Large intestine (tissue), 3 donors: ENCODE data around the gene LMF1. TPM values are rescaled to one million over a fixed set of nuclear protein-coding genes. Genes with fewer than 3 reads are reported as not detected.

Experiments used
- DNase-seq, 2 donors: peaks; one replicate each; pipeline versions ENCODE4 v3.0.0 to v3.0.0-alpha.2; 2013
- H3K27ac ChIP-seq: one replicate; pipeline ENCODE4 v1.5.1; 2013; ENCODE audit warnings: low read length
- H3K27me3 ChIP-seq: 2 replicates; pipeline ENCODE4 v1.6.1; 2013; ENCODE audit warnings: low read length; ENCODE audit not compliant: control insufficient read depth, insufficient read depth
- H3K36me3 ChIP-seq: 2 replicates; pipeline ENCODE4 v1.6.1; 2013; ENCODE audit warnings: low read length; ENCODE audit not compliant: control insufficient read depth, insufficient read depth
- H3K4me1 ChIP-seq: one replicate; pipeline ENCODE4 v1.6.1; 2013; ENCODE audit warnings: low read length; ENCODE audit not compliant: control insufficient read depth, insufficient read depth
- H3K4me3 ChIP-seq: one replicate; pipeline ENCODE4 v1.5.1; 2013; ENCODE audit warnings: low read length
- H3K9me3 ChIP-seq: one replicate; pipeline ENCODE4 v1.6.1; 2013; ENCODE audit warnings: mild to moderate bottlenecking, low read depth, low read length, moderate library complexity; ENCODE audit not compliant: control insufficient read depth
- WGBS: methylation state at CpG from one replicate; pipeline ENCODE4 v1.1.5; 2013; ENCODE audit warnings: low lambda C conversion rate; ENCODE audit not compliant: insufficient coverage; 5-methylcytosine and 5-hydroxymethylcytosine counted together
- polyA plus RNA-seq: library from polyadenylated mRNA; unstranded; fragments of 120-200 nt; gene quantifications from one replicate; pipeline ENCODE4 v1.2.1, GENCODE V29; 2013

The LMF1 gene
- polyA plus RNA-seq, 1 donor, result 17.2 TPM

DNA sequence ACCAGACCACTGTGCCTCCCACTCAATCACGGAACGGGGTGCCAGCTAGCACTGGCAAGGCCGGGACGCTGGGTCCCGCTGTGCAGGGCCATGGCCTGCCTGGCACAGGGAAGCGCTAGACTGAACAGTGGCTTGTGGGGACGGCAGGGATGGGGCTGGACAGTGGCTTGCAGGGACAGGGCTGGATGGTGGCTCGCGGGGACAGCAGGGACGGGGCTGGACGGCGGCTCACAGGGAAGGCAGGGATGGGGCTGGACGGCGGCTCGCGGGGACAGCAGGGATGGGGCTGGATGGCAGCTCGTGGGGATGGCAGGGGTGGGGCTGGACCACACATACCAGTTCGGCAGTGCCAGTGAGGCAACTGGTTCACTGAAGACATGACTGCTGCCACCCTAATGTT is 32.6 kb downstream of the LMF1 start:
- WGBS, result no CpG with 5 or more reads among the region's 18 CpGs
- H3K9me3 ChIP-seq, result peaks cover 12% of the 10 kb centered on the region
- H3K27me3 ChIP-seq, result no peaks in the 10 kb centered on the region
- DNase-seq, result no peak
- no peak overlapping the region for H3K4me3 ChIP-seq
- H3K4me1 ChIP-seq, result no peaks in the 10 kb centered on the region
- H3K36me3 ChIP-seq, result peaks cover 11% of the 10 kb centered on the region
- H3K27ac ChIP-seq, result no peak overlapping the region

DNA sequence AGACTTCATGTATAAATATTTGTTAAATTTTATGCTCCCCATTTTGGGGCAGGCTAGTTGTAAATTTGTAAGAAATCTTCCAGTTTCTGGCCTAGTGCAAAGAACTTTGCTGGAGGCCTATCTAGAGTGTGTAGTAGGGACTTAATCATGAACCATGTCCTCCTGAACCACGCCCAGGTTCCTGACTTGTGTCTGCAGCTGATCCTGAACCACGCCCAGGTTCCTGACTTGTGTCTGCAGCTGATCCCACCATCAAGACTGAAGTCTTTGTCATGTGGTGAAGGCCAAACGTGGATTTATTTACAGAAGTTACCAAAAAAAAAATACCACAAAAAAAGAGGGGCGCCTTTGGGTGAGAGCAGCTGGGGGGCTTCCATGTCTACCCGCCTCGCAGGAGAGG is 33.1 kb downstream of the LMF1 start:
- WGBS, result no CpG with 5 or more reads among the region's 6 CpGs
- DNase-seq, result no peak
- Histone ChIP-seq H3K9me3 (peaks cover 12% of the 10 kb centered on the region), H3K4me3 (no peak overlapping the region), H3K4me1 (no peaks in the 10 kb centered on the region), H3K36me3 (peaks cover 11% of the 10 kb centered on the region), H3K27ac (no peak overlapping the region), H3K27me3 (no peaks in the 10 kb centered on the region)

- H3K36me3 ChIP-seq, result peaks cover 11% of the 10 kb centered on the region
- H3K27ac ChIP-seq, result no peak overlapping the region
- H3K27me3 ChIP-seq, result no peaks in the 10 kb centered on the region
- no peak overlapping the region for H3K4me3 ChIP-seq
- DNase-seq, result no peak
- WGBS, result no CpG with 5 or more reads among the region's 8 CpGs
- no peaks in the 10 kb centered on the region for H3K4me1 ChIP-seq
- peaks cover 12% of the 10 kb centered on the region for H3K9me3 ChIP-seq
These were observed 33.5 kb downstream of the LMF1 start for GRCh38 chr16:937311-937710.

- H3K27ac ChIP-seq, result no peak overlapping the region
- WGBS, result 60% methylated on average over 1 of the region's 11 CpGs
- no peaks in the 10 kb centered on the region for H3K27me3 ChIP-seq
- no peak overlapping the region for H3K4me3 ChIP-seq
- H3K9me3 ChIP-seq, result peaks cover 12% of the 10 kb centered on the region
- H3K4me1 ChIP-seq, result no peaks in the 10 kb centered on the region
- no peak for DNase-seq
- peaks cover 15% of the 10 kb centered on the region for H3K36me3 ChIP-seq
These were observed 35.1 kb downstream of the LMF1 start for GRCh38 chr16:935684-936083.

- no peak overlapping the region for H3K4me3 ChIP-seq
- no peak overlapping the region for H3K27ac ChIP-seq
- H3K9me3 ChIP-seq, result peaks cover 6% of the 10 kb centered on the region
- no peaks in the 10 kb centered on the region for H3K4me1 ChIP-seq
- H3K27me3 ChIP-seq, result no peaks in the 10 kb centered on the region
- 100% methylated on average over 4 of the region's 10 CpGs for WGBS
- no peak for DNase-seq
- H3K36me3 ChIP-seq, result peaks cover 19% of the 10 kb centered on the region
These were observed 36.6 kb downstream of the LMF1 start for GRCh38 chr16:934178-934577.

DNA sequence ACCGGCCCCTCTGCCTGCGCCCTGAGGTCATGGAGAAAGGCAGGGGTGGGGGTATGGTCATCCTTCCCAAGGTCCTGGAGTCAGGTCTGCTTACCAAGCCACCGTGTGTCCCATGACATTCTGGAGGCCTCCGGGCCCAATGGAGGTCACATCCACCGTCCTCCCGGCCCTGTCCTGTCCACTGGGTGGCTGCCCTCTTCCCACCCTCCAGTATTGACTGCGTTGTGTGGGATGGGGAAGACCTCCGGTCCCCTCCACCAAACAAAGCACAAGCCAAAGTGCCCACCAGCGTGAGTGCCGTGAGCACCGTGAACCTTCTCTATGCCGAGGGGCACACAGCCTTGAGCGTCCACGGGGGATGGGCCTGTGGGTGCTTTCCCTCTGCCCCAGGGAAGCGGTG is 37.2 kb downstream of the LMF1 start:
- DNase-seq, result no peak
- H3K9me3 ChIP-seq, result peaks cover 3% of the 10 kb centered on the region
- H3K4me3 ChIP-seq, result no peak overlapping the region
- no peaks in the 10 kb centered on the region for H3K27me3 ChIP-seq
- peaks cover 19% of the 10 kb centered on the region for H3K36me3 ChIP-seq
- WGBS, result no CpG with 5 or more reads among the region's 15 CpGs
- H3K27ac ChIP-seq, result no peak overlapping the region
- H3K4me1 ChIP-seq, result no peaks in the 10 kb centered on the region

DNA sequence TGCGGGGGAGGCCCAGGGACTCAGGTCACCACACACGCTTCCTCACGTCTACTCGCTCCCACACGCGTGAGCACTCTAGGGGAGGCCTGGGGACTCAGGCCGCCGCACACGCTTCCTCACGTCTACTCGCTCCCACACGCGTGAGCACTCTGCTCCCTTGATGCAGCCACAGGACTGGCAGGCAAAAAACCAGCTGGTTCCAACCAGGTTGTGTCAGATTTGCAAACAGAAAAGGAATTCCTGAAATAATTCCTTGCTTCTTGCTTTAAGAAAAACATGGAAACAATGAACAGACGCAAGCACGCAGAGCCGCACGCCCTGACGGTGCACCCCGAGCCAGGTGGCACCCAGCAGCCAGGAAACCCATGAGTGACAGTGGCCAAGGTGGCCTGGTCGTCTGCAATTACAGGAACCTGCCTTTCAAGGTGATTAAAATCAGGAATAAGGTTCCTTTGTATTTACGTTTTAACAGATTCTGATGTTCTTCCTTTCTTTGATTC is 37.9 kb downstream of the LMF1 start:
- 0% methylated on average over 1 of the region's 21 CpGs for WGBS
- no peak overlapping the region for H3K27ac ChIP-seq
- H3K27me3 ChIP-seq, result no peaks in the 10 kb centered on the region
- H3K4me3 ChIP-seq, result no peak overlapping the region
- H3K4me1 ChIP-seq, result no peaks in the 10 kb centered on the region
- peaks cover 2% of the 10 kb centered on the region for H3K9me3 ChIP-seq
- DNase-seq, result no peak
- peaks cover 19% of the 10 kb centered on the region for H3K36me3 ChIP-seq

DNA sequence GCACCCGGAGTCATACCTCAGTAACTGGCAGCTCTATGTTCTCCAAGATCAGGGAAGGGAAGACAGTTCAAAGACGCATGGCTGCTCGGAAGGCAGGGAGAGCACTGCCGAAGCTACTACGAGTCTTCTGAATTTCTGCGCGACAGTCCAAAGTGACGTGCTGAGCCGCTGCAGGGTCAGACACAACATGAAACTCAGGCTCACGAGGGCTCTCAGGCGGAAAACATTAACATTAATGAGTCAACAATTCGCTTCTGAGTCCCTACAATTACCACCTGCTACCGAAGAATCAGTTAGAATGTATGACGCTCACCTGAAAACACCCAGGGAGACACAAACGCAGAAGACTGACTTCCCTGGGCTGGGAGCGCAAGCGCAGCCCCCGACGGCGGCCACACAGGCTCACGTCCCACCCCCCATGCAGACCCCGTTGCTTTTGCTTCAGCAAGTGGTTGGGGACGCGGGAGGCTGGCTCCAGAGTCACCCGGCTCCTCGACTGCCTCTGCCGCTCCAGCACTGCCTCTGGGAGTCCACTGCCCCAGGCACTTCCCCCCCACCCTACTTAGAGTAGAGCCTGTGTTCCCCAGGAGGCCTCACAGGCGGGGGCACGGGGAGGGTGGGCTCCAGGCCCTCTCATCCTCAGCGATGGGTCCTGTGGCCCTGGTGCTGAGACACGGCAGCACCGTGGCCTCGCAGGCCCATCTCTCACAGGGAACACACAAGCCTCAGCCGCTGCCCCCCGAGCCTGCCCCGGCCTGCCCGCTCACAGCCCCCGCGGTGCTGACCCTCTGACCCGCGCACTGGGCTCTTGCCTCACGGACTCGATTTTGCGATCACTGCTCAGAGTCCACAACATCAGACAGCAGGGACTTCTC is 38.9 kb downstream of the LMF1 start:
- H3K4me3 ChIP-seq, result no peak overlapping the region
- DNase-seq, result no peak
- no peaks in the 10 kb centered on the region for H3K27me3 ChIP-seq
- H3K4me1 ChIP-seq, result no peaks in the 10 kb centered on the region
- H3K27ac ChIP-seq, result no peak overlapping the region
- peaks cover 12% of the 10 kb centered on the region for H3K9me3 ChIP-seq
- no CpG with 5 or more reads among the region's 44 CpGs for WGBS
- peaks cover 19% of the 10 kb centered on the region for H3K36me3 ChIP-seq

DNA sequence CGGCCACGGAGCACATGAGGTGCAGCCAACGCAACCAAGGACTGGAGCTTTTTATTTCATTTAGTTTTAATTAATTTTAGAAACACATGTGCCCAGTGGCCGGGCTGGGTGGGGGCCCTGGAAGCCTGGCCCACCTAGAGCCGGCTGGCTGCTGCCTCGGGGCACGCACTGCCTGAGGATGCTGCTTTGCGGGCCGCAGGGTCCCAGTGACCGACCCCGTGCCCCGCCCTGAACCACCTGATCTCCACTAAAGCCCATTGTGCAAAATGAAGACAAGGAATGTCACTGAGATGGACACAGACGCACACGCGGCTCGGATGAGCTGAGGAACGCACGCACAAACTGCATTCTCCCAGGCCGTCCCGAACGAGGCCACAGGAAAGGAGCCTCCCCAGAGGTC is 39.6 kb downstream of the LMF1 start:
- DNase-seq, result no peak
- peaks cover 22% of the 10 kb centered on the region for H3K36me3 ChIP-seq

DNA sequence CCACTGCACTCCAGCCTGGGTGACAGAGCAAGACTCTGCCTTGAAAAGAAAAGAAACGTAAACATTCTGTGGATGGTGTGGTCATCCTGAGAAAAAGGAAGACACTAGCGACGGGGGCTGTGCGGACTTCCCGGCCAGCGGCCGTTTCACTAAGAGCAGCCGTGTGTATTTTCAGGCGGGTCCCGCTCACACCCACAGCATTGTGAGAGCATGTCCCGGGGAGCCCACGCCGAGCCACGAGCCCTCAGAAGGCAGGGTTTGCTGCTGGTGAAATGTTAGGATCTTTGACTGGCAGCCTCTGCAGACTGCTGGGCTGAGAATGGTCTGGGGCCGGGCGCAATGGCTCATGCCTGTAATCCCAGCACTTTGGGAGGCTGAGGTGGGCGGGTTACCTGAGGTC is 40.3 kb downstream of the LMF1 start:
- peaks cover 24% of the 10 kb centered on the region for H3K36me3 ChIP-seq
- no peak for DNase-seq
- no CpG with 5 or more reads among the region's 17 CpGs for WGBS
- no peak overlapping the region for H3K27ac ChIP-seq
- no peaks in the 10 kb centered on the region for H3K27me3 ChIP-seq
- H3K4me3 ChIP-seq, result no peak overlapping the region
- H3K9me3 ChIP-seq, result peaks cover 18% of the 10 kb centered on the region
- no peaks in the 10 kb centered on the region for H3K4me1 ChIP-seq

More for the DNA sequence above, 39.6 kb downstream of the LMF1 start:
- Histone ChIP-seq H3K4me1 (no peaks in the 10 kb centered on the region), H3K27me3 (no peaks in the 10 kb centered on the region), H3K4me3 (no peak overlapping the region), H3K27ac (no peak overlapping the region), H3K9me3 (peaks cover 18% of the 10 kb centered on the region)
- no CpG with 5 or more reads among the region's 21 CpGs for WGBS

GRCh38 chr16:930076-930475 is 40.7 kb downstream of the LMF1 start:
- Histone ChIP-seq H3K27me3 (no peaks in the 10 kb centered on the region), H3K4me3 (no peak overlapping the region), H3K27ac (no peak overlapping the region), H3K36me3 (peaks cover 24% of the 10 kb centered on the region), H3K4me1 (no peaks in the 10 kb centered on the region), H3K9me3 (peaks cover 18% of the 10 kb centered on the region)
- WGBS, result no CpG with 5 or more reads among the region's 20 CpGs
- no peak for DNase-seq
